ENCODE data around the gene PLAAT1. TPM values are rescaled to one million over a fixed set of nuclear protein-coding genes. Genes with fewer than 3 reads are reported as not detected.

Gene PLAAT1
- total RNA-seq: 0.80 to 2.4 TPM (median 1.6 TPM) in 3 replicates
- long read RNA-seq, partial matches to known transcripts: 0 of 3 reads
- long read RNA-seq, other reads (novel, unspliced or antisense): 0 of 3 reads

- peak; percentile 84 for DNase-seq (ENCODE audit: low spot score)
- H3K4me1 Mint-ChIP-seq (ENCODE audit: low read depth): peaks cover 17% of the 10 kb centered on the region
- peak within 1 kb of the TSS; percentile 49 for H3K27ac Mint-ChIP-seq (ENCODE audit: unreplicated experiment)
- H3K4me3 Mint-ChIP-seq (ENCODE audit: unreplicated experiment): peak within 1 kb of the TSS; percentile 78
- no peak for TF ChIP-seq CTCF (IDR thresholded peaks at IDR 0.05)
- H3K36me3 Mint-ChIP-seq (ENCODE audit: low read depth): no peaks in the 10 kb centered on the region
- H3K9me3 Mint-ChIP-seq (ENCODE audit: low read depth): peaks cover 5% of the 10 kb centered on the region
- no peaks in the 10 kb centered on the region for H3K27me3 Mint-ChIP-seq (ENCODE audit: low read depth)
Measured at GRCh38 chr3:193240850-193241706, at the start of gene PLAAT1. Gene PLAAT1 (plus strand): TSS chr3:193241222. CDS start chr3:193255651, 14,429 bp downstream.

- no peak for TF ChIP-seq CTCF (IDR thresholded peaks at IDR 0.05)
- Mint-ChIP-seq H3K36me3 (ENCODE audit: low read depth) (no peaks in the 10 kb centered on the region), H3K27me3 (ENCODE audit: low read depth) (peaks cover 20% of the 10 kb centered on the region), H3K9me3 (ENCODE audit: low read depth) (no peaks in the 10 kb centered on the region), H3K4me1 (ENCODE audit: low read depth) (no peaks in the 10 kb centered on the region), H3K27ac (ENCODE audit: unreplicated experiment) (no peak overlapping the region), H3K4me3 (ENCODE audit: unreplicated experiment) (no peak overlapping the region)
- DNase-seq (ENCODE audit: low spot score): no peak
Measured at GRCh38 chr3:193194371-193194770, 46.7 kb upstream of the PLAAT1 start.

- Mint-ChIP-seq H3K27me3 (ENCODE audit: low read depth) (peaks cover 19% of the 10 kb centered on the region), H3K4me1 (ENCODE audit: low read depth) (no peaks in the 10 kb centered on the region), H3K27ac (ENCODE audit: unreplicated experiment) (no peak overlapping the region), H3K9me3 (ENCODE audit: low read depth) (no peaks in the 10 kb centered on the region), H3K36me3 (ENCODE audit: low read depth) (no peaks in the 10 kb centered on the region), H3K4me3 (ENCODE audit: unreplicated experiment) (no peak overlapping the region)
- DNase-seq (ENCODE audit: low spot score): no peak
- no peak for TF ChIP-seq CTCF (IDR thresholded peaks at IDR 0.05)
Measured at GRCh38 chr3:193196746-193197145, 44.3 kb upstream of the PLAAT1 start.

- no peaks in the 10 kb centered on the region for H3K36me3 Mint-ChIP-seq (ENCODE audit: low read depth)
- no peak for DNase-seq (ENCODE audit: low spot score)
- H3K4me3 Mint-ChIP-seq (ENCODE audit: unreplicated experiment): no peak overlapping the region
Measured at GRCh38 chr3:193207290-193208273, 33.4 kb upstream of the PLAAT1 start.

More at GRCh38 chr3:193207290-193208273, 33.4 kb upstream of the PLAAT1 start:
- H3K4me1 Mint-ChIP-seq (ENCODE audit: low read depth): peaks cover 7% of the 10 kb centered on the region
- peaks cover 10% of the 10 kb centered on the region for H3K27me3 Mint-ChIP-seq (ENCODE audit: low read depth)
- no peak overlapping the region for H3K27ac Mint-ChIP-seq (ENCODE audit: unreplicated experiment)
- H3K9me3 Mint-ChIP-seq (ENCODE audit: low read depth): no peaks in the 10 kb centered on the region
- no peak for TF ChIP-seq CTCF (IDR thresholded peaks at IDR 0.05)

Data from chondrocyte (in vitro differentiated cells).